ENCODE measurements around the gene KRT1.

The KRT1 gene

GRCh38 chr12:52641468-52641867 lies 38.7 kb downstream of the KRT1 start:
- in situ Hi-C loops (cut with MboI; ENCODE audit: low sequenced_read_pairs) = no loop called here

DNA sequence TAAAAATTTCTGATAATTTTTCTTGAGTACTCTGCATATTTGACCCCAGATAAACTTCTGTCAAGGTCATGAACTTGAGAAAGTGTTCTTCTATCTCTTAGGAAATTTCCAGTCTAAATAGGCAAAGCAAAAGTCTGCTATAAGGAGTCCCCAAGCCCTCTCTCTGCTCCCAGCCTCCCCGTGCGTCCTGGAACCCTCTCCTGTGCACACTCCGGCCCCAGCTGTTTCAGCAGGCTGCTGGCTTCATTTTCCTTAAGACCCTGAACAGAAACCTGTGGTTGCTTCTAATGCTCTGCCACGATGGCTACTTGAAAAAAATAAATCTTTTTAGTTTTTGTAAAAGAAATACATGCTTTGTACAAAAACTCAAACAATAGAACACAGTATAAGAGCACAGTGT lies 42.9 kb downstream of the KRT1 start:
- in situ Hi-C loops (cut with MboI; ENCODE audit: low sequenced_read_pairs) = no loop called here

DNA sequence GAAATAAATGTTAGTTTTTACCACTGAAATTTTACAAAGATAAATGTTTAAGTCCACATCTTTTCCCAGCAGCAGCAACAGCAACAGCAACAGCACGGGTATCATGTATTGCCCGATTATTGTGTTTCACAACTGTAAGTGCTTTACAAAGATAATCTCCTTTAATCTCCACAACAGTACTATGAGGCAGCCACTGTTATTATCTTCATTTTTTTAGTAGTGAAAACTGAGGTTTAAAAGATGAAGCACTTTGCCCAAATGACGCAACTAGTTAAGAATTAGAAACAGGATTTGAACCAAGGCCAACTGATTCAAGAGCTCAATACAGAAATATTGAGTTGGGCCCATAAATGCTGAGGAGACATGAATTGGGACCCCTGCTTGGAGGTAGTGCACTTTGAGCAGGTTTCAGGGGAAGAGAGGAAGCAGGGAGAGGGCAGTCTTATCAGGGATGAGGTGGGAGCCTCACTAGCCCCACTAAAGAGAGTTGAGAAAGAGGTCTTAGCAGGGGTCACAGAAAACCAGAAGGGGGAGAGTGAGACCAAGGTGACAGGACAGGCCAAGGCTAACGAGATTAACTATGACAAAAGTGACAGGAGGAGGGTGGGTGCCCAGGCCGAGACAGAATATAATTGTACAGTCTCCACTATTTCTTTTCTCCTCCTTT lies 43.5 kb downstream of the KRT1 start:
- in situ Hi-C loops (cut with MboI; ENCODE audit: low sequenced_read_pairs) = no loop called here

DNA sequence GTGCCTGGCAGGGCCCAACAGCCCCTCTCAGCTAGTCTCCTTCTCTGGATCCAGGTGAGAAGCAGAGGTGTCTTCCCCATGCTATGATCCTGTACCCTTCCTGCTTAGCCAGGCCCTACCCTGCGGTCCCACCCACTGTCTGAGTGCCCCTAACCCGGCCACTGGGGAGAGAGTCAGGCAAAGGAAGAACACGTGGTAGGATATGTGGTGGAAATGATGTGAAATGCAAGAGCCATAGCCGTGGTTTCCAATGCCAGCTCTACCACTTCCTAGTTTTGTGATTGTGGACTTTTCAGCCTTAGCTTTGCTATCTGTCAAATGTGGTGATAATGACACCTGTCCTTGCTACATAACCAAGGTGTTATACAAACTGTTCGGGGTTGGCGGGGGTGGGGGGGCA lies 44.0 kb downstream of the KRT1 start:
- in situ Hi-C loops (cut with MboI; ENCODE audit: low sequenced_read_pairs) = no loop called here

GRCh38 chr12:52634266-52635056 lies 45.7 kb downstream of the KRT1 start:
- in situ Hi-C loops (cut with MboI; ENCODE audit: low sequenced_read_pairs) = no loop called here

- in situ Hi-C loops (cut with MboI; ENCODE audit: low sequenced_read_pairs) = no loop called here
Measured at GRCh38 chr12:52633383-52633782, 46.8 kb downstream of the KRT1 start.

GRCh38 chr12:52632656-52633055 lies 47.6 kb downstream of the KRT1 start:
- in situ Hi-C loops (cut with MboI; ENCODE audit: low sequenced_read_pairs) = no loop called here

- in situ Hi-C loops (cut with MboI; ENCODE audit: low sequenced_read_pairs) = no loop called here
Measured at GRCh38 chr12:52631676-52632459, 48.3 kb downstream of the KRT1 start.

- in situ Hi-C loops (cut with MboI; ENCODE audit: low sequenced_read_pairs) = no loop called here
Measured at GRCh38 chr12:52631264-52631663, 48.9 kb downstream of the KRT1 start.

DNA sequence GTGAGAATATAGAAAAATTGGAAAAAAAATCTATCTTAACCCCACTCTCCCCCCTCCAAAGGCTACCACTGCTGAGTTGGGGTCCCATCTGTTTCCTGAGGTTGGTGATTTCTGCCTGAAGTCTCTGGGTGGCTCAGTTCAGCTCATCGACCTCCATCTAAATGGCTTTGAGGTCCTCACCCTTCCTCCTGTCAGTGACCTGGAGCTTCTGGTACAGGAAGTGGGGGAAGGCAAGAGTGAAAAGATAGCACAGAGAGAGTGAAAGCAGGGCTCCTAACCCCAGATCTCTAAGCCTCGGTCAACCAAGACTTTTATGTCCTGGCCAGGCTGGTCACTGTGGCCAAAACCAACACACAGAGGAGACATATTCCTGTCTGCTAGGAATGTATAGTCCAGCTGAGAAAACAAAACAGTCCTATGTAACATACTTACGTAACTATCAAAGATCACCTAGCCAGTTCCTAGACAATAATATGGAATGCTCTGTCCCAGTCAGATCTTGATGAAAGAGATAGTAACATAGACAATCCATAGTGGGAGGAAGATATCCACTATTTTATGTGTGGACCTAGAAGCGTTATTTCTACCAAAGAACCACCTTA lies 49.5 kb downstream of the KRT1 start:
- in situ Hi-C loops (cut with MboI; ENCODE audit: low sequenced_read_pairs) = no loop called here

DNA sequence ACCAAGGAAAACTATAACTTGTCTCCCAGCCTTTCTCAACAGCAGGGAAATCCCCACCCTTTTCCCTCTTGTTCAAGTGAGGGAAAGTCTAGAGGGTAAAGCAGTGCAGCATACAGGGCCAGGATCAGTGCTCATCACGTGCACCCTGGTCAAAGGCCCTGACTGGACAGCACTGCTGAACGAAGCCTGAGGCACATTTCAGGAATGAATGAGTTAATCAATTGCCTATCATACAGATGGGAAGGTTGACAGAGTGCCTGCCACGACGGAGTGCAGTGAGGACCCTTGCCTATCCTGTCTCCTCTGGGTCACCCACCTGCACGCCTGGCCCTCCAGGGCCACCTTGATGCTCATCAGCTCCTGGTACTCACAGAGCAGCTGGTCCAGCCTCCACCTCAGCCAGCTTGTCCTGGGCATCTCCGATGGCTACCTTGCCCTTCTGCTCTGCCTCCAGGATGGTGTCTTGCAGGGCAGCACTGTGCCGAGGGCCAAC lies 50.2 kb downstream of the KRT1 start:
- in situ Hi-C loops (cut with MboI; ENCODE audit: low sequenced_read_pairs) = no loop called here

DNA sequence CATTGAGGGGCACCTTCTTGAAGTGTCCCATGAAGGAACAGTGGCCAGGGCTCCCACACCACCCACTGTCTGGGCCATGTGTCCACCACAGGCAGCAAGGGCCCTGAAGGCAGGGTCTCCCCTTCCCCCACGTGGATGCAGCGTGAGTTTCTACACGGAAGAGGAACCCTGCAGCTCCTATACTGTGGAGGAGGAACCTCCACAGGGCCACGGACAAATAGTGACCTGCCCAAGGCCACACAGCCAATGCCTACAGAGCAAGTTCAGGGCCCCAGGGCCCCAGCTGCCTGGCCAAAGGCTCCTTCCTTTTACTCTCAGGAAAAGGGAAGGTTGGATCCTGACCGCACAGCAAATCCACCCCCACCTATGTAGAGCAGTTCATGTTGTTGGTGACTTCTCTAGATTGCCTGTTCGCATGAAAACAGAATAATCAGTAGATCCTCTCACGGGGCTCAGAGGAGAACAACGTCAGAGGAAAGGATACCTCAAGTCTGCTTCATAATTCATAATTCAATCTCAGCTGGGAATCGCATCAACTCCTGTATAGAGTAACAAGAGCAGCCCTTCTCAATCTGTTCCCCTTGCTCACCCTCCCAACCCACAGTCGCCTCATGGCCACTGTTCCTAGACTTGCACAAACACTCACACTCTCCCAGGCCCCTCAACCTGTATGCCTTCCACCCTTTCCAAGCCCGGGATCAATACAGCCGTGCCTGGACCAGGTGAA lies 50.8 kb downstream of the KRT1 start:
- in situ Hi-C loops (cut with MboI; ENCODE audit: low sequenced_read_pairs) = no loop called here

- in situ Hi-C loops (cut with MboI; ENCODE audit: low sequenced_read_pairs) = no loop called here
Measured at GRCh38 chr12:52628841-52629240, 51.4 kb downstream of the KRT1 start.

DNA sequence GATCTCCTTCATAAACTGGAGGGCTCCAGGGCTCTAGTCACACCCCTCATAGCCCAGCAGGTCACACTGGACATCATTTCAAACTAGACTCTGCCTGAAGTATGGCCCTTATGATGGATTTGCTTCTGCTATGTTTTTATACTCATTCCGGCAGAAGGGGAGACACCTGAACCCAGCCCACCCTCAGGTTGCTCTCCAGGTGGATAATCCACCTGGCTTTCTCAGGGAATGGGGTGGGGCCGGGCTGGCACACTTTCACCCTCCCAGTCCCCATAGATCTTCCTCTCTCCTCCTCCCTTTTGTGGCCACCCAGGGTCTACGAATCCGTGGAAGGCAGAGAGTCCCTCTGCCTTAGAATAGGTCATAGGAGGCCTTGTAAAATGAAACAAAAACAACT lies 52.1 kb downstream of the KRT1 start:
- in situ Hi-C loops (cut with MboI; ENCODE audit: low sequenced_read_pairs) = no loop called here

DNA sequence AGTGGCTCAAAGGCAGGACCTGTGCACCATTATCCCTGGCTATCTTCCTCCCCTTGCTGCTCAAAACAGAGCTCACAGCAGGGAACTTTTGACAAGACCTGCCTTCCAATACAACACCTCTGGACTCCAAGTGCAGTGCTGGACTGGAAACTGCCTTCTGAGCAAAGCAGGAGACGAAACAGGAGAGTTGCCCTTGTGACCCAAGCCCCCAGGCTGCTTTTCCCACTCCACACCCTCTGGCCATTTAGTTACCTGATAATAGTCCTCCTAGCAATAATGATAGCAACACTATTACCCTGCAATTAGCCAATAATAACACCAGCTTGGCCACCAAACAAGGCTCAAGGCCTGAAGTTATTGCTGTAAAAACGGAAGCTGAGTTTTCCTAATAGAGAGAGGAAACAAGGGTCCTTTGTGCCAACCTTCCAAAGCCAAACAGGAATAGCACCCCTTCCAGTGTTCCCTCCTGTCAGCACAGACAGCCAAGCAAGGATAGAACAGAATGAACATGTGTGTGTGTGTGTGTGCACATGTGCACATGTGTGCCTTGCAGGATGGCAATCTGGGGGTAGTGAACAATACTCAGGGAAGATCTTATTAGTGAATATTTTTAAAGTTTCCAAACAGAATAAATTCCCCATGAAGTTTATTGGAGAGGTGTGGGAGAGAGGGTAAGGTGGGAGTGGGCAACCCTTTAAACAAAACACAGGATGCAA lies 52.7 kb downstream of the KRT1 start:
- in situ Hi-C loops (cut with MboI; ENCODE audit: low sequenced_read_pairs) = no loop called here

Data from HL-60/S4 treated with phorbol 12-myristate 13-acetate at 8.2 ng/mL for 4 days and 3 days (cell line).